Fibroblast of the aortic adventitia (primary cell): Measurements from ENCODE around the gene RCL1. TPM values are rescaled to one million over a fixed set of nuclear protein-coding genes. Genes with fewer than 3 reads are reported as not detected.

Source experiments
- DNase-seq: peaks from one replicate; pipeline ENCODE4 v3.0.0-alpha.2; 2010; ENCODE audit warnings: low read depth
- H3K4me3 ChIP-seq: 2 replicates; pipeline ENCODE4 v1.5.1; 2011; ENCODE audit warnings: low read depth, mild to moderate bottlenecking, control low read depth, low read length, moderate library complexity
- CTCF ChIP-seq: IDR thresholded peaks from 2 replicates; pipeline ENCODE4 v1.5.1; 2011; ENCODE audit warnings: mild to moderate bottlenecking, low read length, control low read depth, inconsistent platforms; ENCODE audit not compliant: insufficient read depth
- total RNA-seq: library from RNA; depleted of rRNA; stranded (reverse); fragments of >200 nt; gene quantifications from 2 replicates; pipeline ENCODE4 v1.2.3, GENCODE V29; 2012; ENCODE audit warnings: low replicate concordance

Gene RCL1
- total RNA-seq, 1 donor, result 13.4 TPM

- no peak overlapping the region for H3K4me3 ChIP-seq
- no peak for TF ChIP-seq CTCF
These were observed 80.3 kb downstream of the RCL1 start for GRCh38 chr9:4873066-4873465.

GRCh38 chr9:4875559-4875958, 82.8 kb downstream of the RCL1 start:
- H3K4me3 ChIP-seq, result no peak overlapping the region
- no peak for DNase-seq
- TF ChIP-seq CTCF, result no peak

More at GRCh38 chr9:4873066-4873465, 80.3 kb downstream of the RCL1 start:
- peak; percentile 12 for DNase-seq

GRCh38 chr9:4879115-4879558, 86.4 kb downstream of the RCL1 start:
- TF ChIP-seq CTCF, result no peak
- DNase-seq, result no peak

GRCh38 chr9:4883326-4883873, 90.7 kb downstream of the RCL1 start:
- no peak overlapping the region for H3K4me3 ChIP-seq
- no peak for TF ChIP-seq CTCF
- DNase-seq, result no peak

More at GRCh38 chr9:4879115-4879558, 86.4 kb downstream of the RCL1 start:
- H3K4me3 ChIP-seq, result no peak overlapping the region

- no peak for TF ChIP-seq CTCF
- DNase-seq, result no peak
- no peak overlapping the region for H3K4me3 ChIP-seq
These were observed 94.0 kb downstream of the RCL1 start for GRCh38 chr9:4886698-4887097.

GRCh38 chr9:4887556-4887955, 94.8 kb downstream of the RCL1 start:
- no peak for TF ChIP-seq CTCF

GRCh38 chr9:4890242-4890641, 97.5 kb downstream of the RCL1 start:
- TF ChIP-seq CTCF, result no peak
- H3K4me3 ChIP-seq, result no peak overlapping the region
- no peak for DNase-seq

More at GRCh38 chr9:4887556-4887955, 94.8 kb downstream of the RCL1 start:
- no peak overlapping the region for H3K4me3 ChIP-seq
- DNase-seq, result peak; percentile 68
